Prostate gland (tissue), 2 donors: ENCODE data around the gene KRTAP10-10.

Experiments
- POLR2A ChIP-seq: fragments of 450-650 bp; IDR thresholded peaks from one replicate; pipeline ENCODE4 v1.6.1; 2016; ENCODE audit warnings: antibody characterized with exemption, mild to moderate bottlenecking
- TF ChIP-seq, protein P1 (sequence below), 4 experiments: fragments of 200-600 bp in 2 of 4; fragments of 450-650 bp in 2 of 4; sonication (generic) in 2 of 4; IDR thresholded peaks; 1 replicate in 3 of 4; 2 replicates in 1 of 4; pipeline ENCODE4 v1.5.1; 2016 to 2019; ENCODE audit warnings: antibody characterized with exemption in 4 of 4, mild to moderate bottlenecking in 2 of 4, moderate library complexity in 2 of 4

GRCh38 chr21:44647222-44647552, 10.0 kb downstream of the KRTAP10-10 start:
- TF ChIP-seq, protein P1, sequence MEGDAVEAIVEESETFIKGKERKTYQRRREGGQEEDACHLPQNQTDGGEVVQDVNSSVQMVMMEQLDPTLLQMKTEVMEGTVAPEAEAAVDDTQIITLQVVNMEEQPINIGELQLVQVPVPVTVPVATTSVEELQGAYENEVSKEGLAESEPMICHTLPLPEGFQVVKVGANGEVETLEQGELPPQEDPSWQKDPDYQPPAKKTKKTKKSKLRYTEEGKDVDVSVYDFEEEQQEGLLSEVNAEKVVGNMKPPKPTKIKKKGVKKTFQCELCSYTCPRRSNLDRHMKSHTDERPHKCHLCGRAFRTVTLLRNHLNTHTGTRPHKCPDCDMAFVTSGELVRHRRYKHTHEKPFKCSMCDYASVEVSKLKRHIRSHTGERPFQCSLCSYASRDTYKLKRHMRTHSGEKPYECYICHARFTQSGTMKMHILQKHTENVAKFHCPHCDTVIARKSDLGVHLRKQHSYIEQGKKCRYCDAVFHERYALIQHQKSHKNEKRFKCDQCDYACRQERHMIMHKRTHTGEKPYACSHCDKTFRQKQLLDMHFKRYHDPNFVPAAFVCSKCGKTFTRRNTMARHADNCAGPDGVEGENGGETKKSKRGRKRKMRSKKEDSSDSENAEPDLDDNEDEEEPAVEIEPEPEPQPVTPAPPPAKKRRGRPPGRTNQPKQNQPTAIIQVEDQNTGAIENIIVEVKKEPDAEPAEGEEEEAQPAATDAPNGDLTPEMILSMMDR (IDR thresholded peaks at IDR 0.05), result no peak
- TF ChIP-seq POLR2A, result no peak
